Astrocyte of the spinal cord (primary cell): ENCODE results near the gene PTPRH.

Experiments used
- DNase-seq: peaks from one replicate; pipeline ENCODE4 v3.0.0; 2011; ENCODE audit warnings: low read depth, low spot score
- H3K4me3 ChIP-seq: 2 replicates; pipeline ENCODE4 v1.5.1; 2011; ENCODE audit warnings: low read depth, mild to moderate bottlenecking, low read length, moderate library complexity
- CTCF ChIP-seq: IDR thresholded peaks from 2 replicates; pipeline ENCODE4 v1.5.1; 2012; ENCODE audit warnings: low read depth, mild to moderate bottlenecking, low read length, inconsistent platforms
- in situ Hi-C: cut with HindIII; loops from 2 replicates; pipeline ENCODE4 v1.10.0; 2017; ENCODE audit warnings: low sequenced_read_pairs

Gene PTPRH

GRCh38 chr19:55199620-55200204 lies 9.6 kb downstream of the PTPRH start:
- no peak for DNase-seq
- TF ChIP-seq CTCF: no peak
- in situ Hi-C loops: no loop called here
- no peak overlapping the region for H3K4me3 ChIP-seq

- DNase-seq: no peak
- H3K4me3 ChIP-seq: no peak overlapping the region
- no peak for TF ChIP-seq CTCF
- in situ Hi-C loops: no loop called here
Measured at GRCh38 chr19:55198651-55199050, 10.7 kb downstream of the PTPRH start.

- DNase-seq: no peak
- in situ Hi-C loops: no loop called here
- TF ChIP-seq CTCF: no peak
- no peak overlapping the region for H3K4me3 ChIP-seq
Measured at GRCh38 chr19:55197528-55197927, 11.8 kb downstream of the PTPRH start.

- no peak overlapping the region for H3K4me3 ChIP-seq
- no peak for TF ChIP-seq CTCF
- DNase-seq: no peak
- in situ Hi-C loops: no loop called here
Measured at GRCh38 chr19:55196803-55197202, 12.5 kb downstream of the PTPRH start.

- H3K4me3 ChIP-seq: no peak overlapping the region
- no peak for TF ChIP-seq CTCF
- in situ Hi-C loops: no loop called here
- DNase-seq: no peak
Measured at GRCh38 chr19:55193481-55193880, 15.8 kb downstream of the PTPRH start.

- no peak for TF ChIP-seq CTCF
- in situ Hi-C loops: no loop called here
- DNase-seq: peak; percentile 91
- H3K4me3 ChIP-seq: no peak overlapping the region
Measured at GRCh38 chr19:55189403-55189835, 19.9 kb downstream of the PTPRH start.

GRCh38 chr19:55188625-55189024 lies 20.7 kb downstream of the PTPRH start:
- H3K4me3 ChIP-seq: no peak overlapping the region
- in situ Hi-C loops: no loop called here
- DNase-seq: no peak
- TF ChIP-seq CTCF: no peak
